CD14-positive monocyte (primary cell): ENCODE data around the gene ASTN2. TPM values are rescaled to one million over a fixed set of nuclear protein-coding genes. Genes with fewer than 3 reads are reported as not detected.

Source experiments
- DNase-seq, 3 donors: peaks; one replicate each; pipeline ENCODE4 v3.0.0-alpha.2; 2011 to 2022
- H2AFZ ChIP-seq: 2 replicates; pipeline ENCODE4 v1.6.0; 2012; ENCODE audit warnings: mild to moderate bottlenecking, low read depth, low read length, inconsistent platforms; ENCODE audit not compliant: insufficient read depth, poor library complexity, severe bottlenecking
- H3K27ac ChIP-seq, 2 donors: 1 replicate in 1 of 2; 2 replicates in 1 of 2; pipeline ENCODE4 v1.5.1; 2012 to 2013; ENCODE audit warnings: low read length in 2 of 2, control low read depth in 1 of 2, inconsistent platforms in 1 of 2, low read depth in 1 of 2, mild to moderate bottlenecking in 1 of 2
- H3K27me3 ChIP-seq, 2 donors: one replicate each; pipeline versions ENCODE4 v1.6.0 to v1.6.1; 2011 to 2013; ENCODE audit warnings: low read length in 2 of 2; ENCODE audit not compliant: control insufficient read depth in 2 of 2, insufficient read depth in 2 of 2
- H3K36me3 ChIP-seq, 2 donors: replicated peaks in 1 of 2; 1 replicate in 1 of 2; 2 replicates in 1 of 2; pipeline versions ENCODE4 v1.5.1 to v1.6.1; 2012 to 2013; ENCODE audit warnings: low read length in 2 of 2, control low read depth in 1 of 2, inconsistent platforms in 1 of 2, mild to moderate bottlenecking in 1 of 2; ENCODE audit not compliant: insufficient read depth in 2 of 2, control insufficient read depth in 1 of 2
- H3K4me1 ChIP-seq, 2 donors: 1 replicate in 1 of 2; 2 replicates in 1 of 2; pipeline versions ENCODE4 v1.5.1 to v1.6.1; 2012 to 2013; ENCODE audit warnings: low read length in 2 of 2, control low read depth in 1 of 2, inconsistent platforms in 1 of 2, mild to moderate bottlenecking in 1 of 2, moderate library complexity in 1 of 2; ENCODE audit not compliant: insufficient read depth in 2 of 2, control insufficient read depth in 1 of 2
- H3K4me2 ChIP-seq: replicated peaks from 2 replicates; pipeline ENCODE3; 2012; ENCODE audit warnings: low read length, moderate library complexity, mild to moderate bottlenecking; ENCODE audit not compliant: poor library complexity, severe bottlenecking; ENCODE audit errors: extremely low read depth
- H3K4me3 ChIP-seq, 3 experiments: fragments of 200-600 bp in 1 of 3; sonication (generic) in 1 of 3; replicated peaks in 1 of 3; 1 replicate in 2 of 3; 2 replicates in 1 of 3; pipeline ENCODE4 v1.5.1; 2011 to 2013; ENCODE audit warnings: low read length in 3 of 3, mild to moderate bottlenecking in 3 of 3, control low read depth in 2 of 3, low read depth in 2 of 3, inconsistent platforms in 1 of 3, moderate library complexity in 1 of 3
- H3K79me2 ChIP-seq: 2 replicates; pipeline ENCODE4 v1.6.0; 2012; ENCODE audit warnings: mild to moderate bottlenecking, control low read depth, inconsistent platforms, low read length, moderate library complexity; ENCODE audit not compliant: insufficient read depth
- H3K9ac ChIP-seq: 2 replicates; pipeline ENCODE4 v1.6.0; 2017; ENCODE audit warnings: low read length, mild to moderate bottlenecking; ENCODE audit not compliant: insufficient read depth, poor library complexity, severe bottlenecking
- H3K9me3 ChIP-seq, 2 donors: replicated peaks in 1 of 2; 1 replicate in 1 of 2; 2 replicates in 1 of 2; pipeline versions ENCODE4 v1.5.1 to v1.6.1; 2012 to 2013; ENCODE audit warnings: low read length in 2 of 2, control low read depth in 1 of 2; ENCODE audit not compliant: control insufficient read depth in 1 of 2, insufficient read depth in 1 of 2
- H4K20me1 ChIP-seq: 2 replicates; pipeline ENCODE4 v1.6.0; 2012; ENCODE audit warnings: mild to moderate bottlenecking, low read length, control low read depth, moderate library complexity; ENCODE audit not compliant: insufficient read depth
- H3K27ac Mint-ChIP-seq, 7 donors: one replicate each; pipeline ENCODE4 v1.8.0; 2020; ENCODE audit warnings: mild to moderate bottlenecking in 7 of 7, mixed read lengths in 7 of 7, moderate library complexity in 6 of 7, inconsistent platforms in 2 of 7
- H3K27me3 Mint-ChIP-seq, 3 donors: one replicate each; pipeline ENCODE4 v1.8.0; 2021 to 2022; ENCODE audit warnings: low read depth in 3 of 3, mild to moderate bottlenecking in 3 of 3, mixed read lengths in 3 of 3, moderate library complexity in 3 of 3, inconsistent platforms in 1 of 3
- H3K36me3 Mint-ChIP-seq, 2 donors: one replicate each; pipeline ENCODE4 v1.8.0; 2020; ENCODE audit warnings: mixed read lengths in 2 of 2, inconsistent platforms in 1 of 2, mild to moderate bottlenecking in 1 of 2
- H3K4me1 Mint-ChIP-seq: one replicate; pipeline ENCODE4 v1.8.0; 2020; ENCODE audit warnings: mild to moderate bottlenecking, mixed read lengths
- H3K4me3 Mint-ChIP-seq, 2 donors: one replicate each; pipeline ENCODE4 v1.8.0; 2020; ENCODE audit warnings: mild to moderate bottlenecking in 2 of 2, mixed read lengths in 2 of 2, moderate library complexity in 1 of 2
- H3K9me3 Mint-ChIP-seq, 7 donors: one replicate each; pipeline ENCODE4 v1.8.0; 2020 to 2022; ENCODE audit warnings: mixed read lengths in 7 of 7, mild to moderate bottlenecking in 6 of 7, moderate library complexity in 6 of 7, inconsistent platforms in 2 of 7
- WGBS: methylation state at CpG from one replicate; pipeline ENCODE4 v1.1.5; 2013; ENCODE audit warnings: missing lambda C conversion rate; ENCODE audit not compliant: insufficient coverage; 5-methylcytosine and 5-hydroxymethylcytosine counted together
- intact Hi-C, 2 donors: fragments of 100-400 bp; cut with micrococcal nuclease; formaldehyde crosslinking; loops; one replicate each; pipeline versions ENCODE4 v1.15.0 to v1.15.1; 2023
- polyA plus RNA-seq, 3 donors: library from polyadenylated mRNA; depleted of rRNA in 1 of 3; unstranded in 2 of 3; stranded (reverse) in 1 of 3; fragments of 300-500 nt in 2 of 3; fragments of >200 nt in 1 of 3; fragmentation: Illumina TruSeq in 2 of 3; gene quantifications; 1 replicate in 2 of 3; 2 replicates in 1 of 3; pipeline ENCODE4 v1.2.3, GENCODE V29; 2012 to 2021
- TF ChIP-seq, protein P1 (sequence below): fragments of 200-600 bp; IDR thresholded peaks from one replicate; pipeline ENCODE4 v1.8.0; 2022; ENCODE audit warnings: antibody characterized with exemption, mild to moderate bottlenecking

The ASTN2 gene
- polyA plus RNA-seq, 3 donors = not detected

DNA sequence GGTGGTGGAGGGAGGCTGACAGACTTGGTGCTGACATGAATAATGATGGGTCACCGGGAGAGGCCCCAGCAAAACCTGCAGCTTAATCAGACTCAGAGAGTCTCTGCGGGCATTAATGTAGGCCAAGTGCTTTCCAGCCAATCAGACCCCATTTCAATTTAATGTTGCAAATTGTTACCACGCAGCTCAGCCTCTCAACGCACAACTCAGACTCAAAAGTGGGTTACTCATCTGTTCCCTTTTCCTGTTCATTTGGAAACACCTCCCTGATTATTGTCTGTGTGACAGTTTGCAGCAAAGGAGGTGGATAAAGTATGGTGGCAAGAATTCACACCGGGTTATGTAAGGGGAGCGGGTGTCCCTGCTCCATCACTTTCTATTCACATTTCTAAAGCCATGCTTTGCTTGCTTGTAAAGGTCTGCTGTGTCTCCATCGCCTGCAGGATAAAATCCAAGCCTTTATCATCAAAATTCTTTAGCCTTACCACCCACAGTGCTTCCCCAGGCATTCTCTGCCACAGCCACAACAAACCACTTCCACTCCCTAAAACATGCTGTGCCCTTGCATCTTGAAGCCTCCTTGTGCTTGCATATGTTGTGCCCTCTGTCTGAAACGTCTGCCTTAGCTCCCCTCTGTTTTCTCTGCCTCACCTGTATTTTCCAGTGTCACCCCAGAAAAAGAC is 156.5 kb downstream of the ASTN2 start:
- no peaks in the 10 kb centered on the region for H3K27me3 Mint-ChIP-seq
- H3K27me3 ChIP-seq = no peaks in the 10 kb centered on the region
- H3K4me1 ChIP-seq = no peaks in the 10 kb centered on the region
- no peaks in the 10 kb centered on the region for H3K4me1 Mint-ChIP-seq
- 82% methylated on average over 4 of the region's 8 CpGs for WGBS
- no peaks in the 10 kb centered on the region for H4K20me1 ChIP-seq
- H3K36me3 Mint-ChIP-seq = no peaks in the 10 kb centered on the region
- H3K27ac ChIP-seq = no peak overlapping the region
- TF ChIP-seq, protein P1, sequence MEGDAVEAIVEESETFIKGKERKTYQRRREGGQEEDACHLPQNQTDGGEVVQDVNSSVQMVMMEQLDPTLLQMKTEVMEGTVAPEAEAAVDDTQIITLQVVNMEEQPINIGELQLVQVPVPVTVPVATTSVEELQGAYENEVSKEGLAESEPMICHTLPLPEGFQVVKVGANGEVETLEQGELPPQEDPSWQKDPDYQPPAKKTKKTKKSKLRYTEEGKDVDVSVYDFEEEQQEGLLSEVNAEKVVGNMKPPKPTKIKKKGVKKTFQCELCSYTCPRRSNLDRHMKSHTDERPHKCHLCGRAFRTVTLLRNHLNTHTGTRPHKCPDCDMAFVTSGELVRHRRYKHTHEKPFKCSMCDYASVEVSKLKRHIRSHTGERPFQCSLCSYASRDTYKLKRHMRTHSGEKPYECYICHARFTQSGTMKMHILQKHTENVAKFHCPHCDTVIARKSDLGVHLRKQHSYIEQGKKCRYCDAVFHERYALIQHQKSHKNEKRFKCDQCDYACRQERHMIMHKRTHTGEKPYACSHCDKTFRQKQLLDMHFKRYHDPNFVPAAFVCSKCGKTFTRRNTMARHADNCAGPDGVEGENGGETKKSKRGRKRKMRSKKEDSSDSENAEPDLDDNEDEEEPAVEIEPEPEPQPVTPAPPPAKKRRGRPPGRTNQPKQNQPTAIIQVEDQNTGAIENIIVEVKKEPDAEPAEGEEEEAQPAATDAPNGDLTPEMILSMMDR = no peak
- H3K36me3 ChIP-seq = no peaks in the 10 kb centered on the region
- H3K4me3 ChIP-seq = no peak overlapping the region
- no peak overlapping the region for H3K9ac ChIP-seq
- no peaks in the 10 kb centered on the region for H3K79me2 ChIP-seq
- no peak overlapping the region for H2AFZ ChIP-seq
- no peak overlapping the region for H3K4me3 Mint-ChIP-seq
- H3K9me3 ChIP-seq = peaks cover 0 to 4% of the 10 kb centered on the region in 2 donors
- no peak overlapping the region for H3K4me2 ChIP-seq
- H3K9me3 Mint-ChIP-seq = peaks cover 0 to 4% (median 0%) of the 10 kb centered on the region in 7 donors
- intact Hi-C loops = no loop called here
- no peak overlapping the region for H3K27ac Mint-ChIP-seq
- no peak for DNase-seq

DNA sequence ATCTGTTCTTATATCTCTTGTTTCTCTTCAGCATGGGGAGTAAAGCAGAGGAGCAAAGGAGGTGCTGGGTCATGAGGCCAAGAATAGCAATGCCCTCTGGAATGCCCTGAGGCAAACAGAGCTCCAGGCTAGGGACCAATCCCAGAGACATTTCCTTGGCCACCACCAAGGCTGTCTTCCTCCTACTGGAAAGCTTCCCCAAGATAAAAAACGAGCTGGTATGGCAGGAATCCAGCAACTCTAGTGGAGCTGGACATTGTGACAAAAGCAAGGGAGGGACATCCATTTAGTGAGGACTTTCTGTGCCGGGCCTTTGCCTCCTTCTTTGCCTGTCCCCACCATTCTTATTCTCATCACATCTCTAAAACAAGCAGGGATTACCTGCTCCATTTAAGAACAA is 161.6 kb downstream of the ASTN2 start:
- Mint-ChIP-seq H3K27ac (no peak overlapping the region), H3K4me3 (no peak overlapping the region), H3K27me3 (no peaks in the 10 kb centered on the region), H3K36me3 (no peaks in the 10 kb centered on the region), H3K4me1 (no peaks in the 10 kb centered on the region), H3K9me3 (peaks cover 0 to 8% (median 3%) of the 10 kb centered on the region in 7 donors)
- TF ChIP-seq, protein P1 = no peak
- H3K27me3 ChIP-seq = no peaks in the 10 kb centered on the region
- 0% methylated on average over 1 of the region's 2 CpGs for WGBS
- no peak for DNase-seq
- no peaks in the 10 kb centered on the region for H3K36me3 ChIP-seq
- H3K9me3 ChIP-seq = peaks cover 0 to 4% of the 10 kb centered on the region in 2 donors
- H4K20me1 ChIP-seq = no peaks in the 10 kb centered on the region
- no peak overlapping the region for H3K4me3 ChIP-seq
- no peak overlapping the region for H3K9ac ChIP-seq
- no peaks in the 10 kb centered on the region for H3K79me2 ChIP-seq
- no peak overlapping the region for H3K27ac ChIP-seq
- H2AFZ ChIP-seq = no peak overlapping the region
- H3K4me2 ChIP-seq = no peak overlapping the region
- intact Hi-C loops = no loop called here
- no peaks in the 10 kb centered on the region for H3K4me1 ChIP-seq
